Spleen (tissue), 7 donors: Measurements from ENCODE around the gene RAB28.
"Not testable (repeated sequence)": the region's sequence is repeated elsewhere in the genome, so short reads cannot be mapped to it uniquely, and the experiment has no call there.

Experiments
- POLR2A ChIP-seq, 3 donors: fragments of 450-650 bp; IDR thresholded peaks; one replicate each; pipeline ENCODE4 v1.5.1; 2017; ENCODE audit warnings: antibody characterized with exemption in 3 of 3, mild to moderate bottlenecking in 1 of 3
- TF ChIP-seq, protein P1 (sequence below), 11 experiments: fragments of 200-600 bp in 7 of 11; fragments of 450-650 bp in 4 of 11; sonication (generic) in 4 of 11; IDR thresholded peaks in 8 of 11; conservative IDR thresholded peaks in 3 of 11; 1 replicate in 7 of 11; 2 replicates in 4 of 11; pipeline versions ENCODE4 v1.4.0 to v1.8.0; 2016 to 2021; ENCODE audit warnings: antibody characterized with exemption in 11 of 11, inconsistent platforms in 4 of 11, mild to moderate bottlenecking in 1 of 11
- donor health status: DM: no; HTN: no; CAD: no; lungs with moderate emphysema.
- donor health status: DM: no; HTN: no; CAD: no.
- donor health status: DM: no; HTN: no; CAD: no.

- TF ChIP-seq, protein P1, sequence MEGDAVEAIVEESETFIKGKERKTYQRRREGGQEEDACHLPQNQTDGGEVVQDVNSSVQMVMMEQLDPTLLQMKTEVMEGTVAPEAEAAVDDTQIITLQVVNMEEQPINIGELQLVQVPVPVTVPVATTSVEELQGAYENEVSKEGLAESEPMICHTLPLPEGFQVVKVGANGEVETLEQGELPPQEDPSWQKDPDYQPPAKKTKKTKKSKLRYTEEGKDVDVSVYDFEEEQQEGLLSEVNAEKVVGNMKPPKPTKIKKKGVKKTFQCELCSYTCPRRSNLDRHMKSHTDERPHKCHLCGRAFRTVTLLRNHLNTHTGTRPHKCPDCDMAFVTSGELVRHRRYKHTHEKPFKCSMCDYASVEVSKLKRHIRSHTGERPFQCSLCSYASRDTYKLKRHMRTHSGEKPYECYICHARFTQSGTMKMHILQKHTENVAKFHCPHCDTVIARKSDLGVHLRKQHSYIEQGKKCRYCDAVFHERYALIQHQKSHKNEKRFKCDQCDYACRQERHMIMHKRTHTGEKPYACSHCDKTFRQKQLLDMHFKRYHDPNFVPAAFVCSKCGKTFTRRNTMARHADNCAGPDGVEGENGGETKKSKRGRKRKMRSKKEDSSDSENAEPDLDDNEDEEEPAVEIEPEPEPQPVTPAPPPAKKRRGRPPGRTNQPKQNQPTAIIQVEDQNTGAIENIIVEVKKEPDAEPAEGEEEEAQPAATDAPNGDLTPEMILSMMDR (IDR thresholded peaks at IDR 0.05 in 8 of 11, conservative IDR thresholded peaks at IDR 0.05 in 3 of 11) = not testable (repeated sequence)
- not testable (repeated sequence) for TF ChIP-seq POLR2A (IDR thresholded peaks at IDR 0.05)
Measured at GRCh38 chr4:13406156-13406555, 78.0 kb downstream of the RAB28 start.
